Measurements from ENCODE around the gene MYMK.

GRCh38 chr9:133476036-133476931 is 48.5 kb downstream of the MYMK start:
- TF ChIP-seq CTCF (IDR thresholded peaks at IDR 0.05), result no peak
- TF ChIP-seq POLR2A (IDR thresholded peaks at IDR 0.05), result no peak
